ENCODE measurements around the gene RASIP1.
"Not testable (repeated sequence)": the region's sequence is repeated elsewhere in the genome, so short reads cannot be mapped to it uniquely, and the experiment has no call there.

Gene RASIP1

GRCh38 chr19:48722196-48722708, 18.2 kb downstream of the RASIP1 start:
- Histone ChIP-seq H3K9me3 (no peaks in the 10 kb centered on the region), H3K36me3 (no peaks in the 10 kb centered on the region), H3K27me3 (no peaks in the 10 kb centered on the region), H3K4me3 (ENCODE audit: low read depth, low read length) (no peak overlapping the region), H3K4me1 (peaks cover 5% of the 10 kb centered on the region)
- no peak for DNase-seq
- TF ChIP-seq CTCF (IDR thresholded peaks at IDR 0.05; ENCODE audit: low read depth, low read length), result no peak

- no peak for TF ChIP-seq CTCF (IDR thresholded peaks at IDR 0.05; ENCODE audit: low read depth, low read length)
- no peaks in the 10 kb centered on the region for H3K9me3 ChIP-seq
Observed at GRCh38 chr19:48720613-48721296, 19.7 kb downstream of the RASIP1 start.

GRCh38 chr19:48720251-48720612, 20.2 kb downstream of the RASIP1 start:
- no peaks in the 10 kb centered on the region for H3K36me3 ChIP-seq
- H3K4me1 ChIP-seq, result peaks cover 5% of the 10 kb centered on the region
- no peaks in the 10 kb centered on the region for H3K27me3 ChIP-seq
- peak overlapping the region; percentile 71 for H3K4me3 ChIP-seq (ENCODE audit: low read depth, low read length)
- H3K9me3 ChIP-seq, result no peaks in the 10 kb centered on the region
- no peak for DNase-seq
- no peak for TF ChIP-seq CTCF (IDR thresholded peaks at IDR 0.05; ENCODE audit: low read depth, low read length)

More at GRCh38 chr19:48720613-48721296, 19.7 kb downstream of the RASIP1 start:
- Histone ChIP-seq H3K4me3 (ENCODE audit: low read depth, low read length) (peak overlapping the region; percentile 71), H3K36me3 (no peaks in the 10 kb centered on the region), H3K4me1 (peaks cover 8% of the 10 kb centered on the region), H3K27me3 (no peaks in the 10 kb centered on the region)
- peak; percentile 99 for DNase-seq

- no peaks in the 10 kb centered on the region for H3K27me3 ChIP-seq
- DNase-seq, result no peak
- no peak for TF ChIP-seq CTCF (IDR thresholded peaks at IDR 0.05; ENCODE audit: low read depth, low read length)
- H3K9me3 ChIP-seq, result no peaks in the 10 kb centered on the region
- H3K4me1 ChIP-seq, result peaks cover 3% of the 10 kb centered on the region
- peak within 1 kb of the TSS; percentile 71 for H3K4me3 ChIP-seq (ENCODE audit: low read depth, low read length)
- H3K36me3 ChIP-seq, result no peaks in the 10 kb centered on the region
Observed at GRCh38 chr19:48719263-48720171, 20.9 kb downstream of the RASIP1 start, which contains the start of gene MAMSTR. TSS of gene MAMSTR (minus strand) at chr19:48719725. CDS start at chr19:48719031, 694 bp downstream.

GRCh38 chr19:48718711-48719231, 21.6 kb downstream of the RASIP1 start:
- no peaks in the 10 kb centered on the region for H3K36me3 ChIP-seq
- no peaks in the 10 kb centered on the region for H3K27me3 ChIP-seq
- H3K4me3 ChIP-seq (ENCODE audit: low read depth, low read length), result no peak overlapping the region
- DNase-seq, result no peak
- H3K9me3 ChIP-seq, result no peaks in the 10 kb centered on the region
- peaks cover 3% of the 10 kb centered on the region for H3K4me1 ChIP-seq
- TF ChIP-seq CTCF (IDR thresholded peaks at IDR 0.05; ENCODE audit: low read depth, low read length), result no peak

- not testable (repeated sequence) for H3K36me3 ChIP-seq; H3K4me3 ChIP-seq (ENCODE audit: low read depth, low read length); DNase-seq; H3K9me3 ChIP-seq; H3K27me3 ChIP-seq; H3K4me1 ChIP-seq
Observed at GRCh38 chr19:48718106-48718505, 22.3 kb downstream of the RASIP1 start.
